ENCODE measurements around the gene BAIAP2L2.
"Not testable (repeated sequence)": the region's sequence is repeated elsewhere in the genome, so short reads cannot be mapped to it uniquely, and the experiment has no call there.

The BAIAP2L2 gene

GRCh38 chr22:38127869-38128268 is 17.4 kb upstream of the BAIAP2L2 start:
- no peak for DNase-seq

- no peak for DNase-seq
Measured at GRCh38 chr22:38126928-38127668, 16.6 kb upstream of the BAIAP2L2 start.

GRCh38 chr22:38125751-38126201 is 15.3 kb upstream of the BAIAP2L2 start:
- peak in 14 of 56 donors; percentile 9 to 54 (median 29) for DNase-seq

GRCh38 chr22:38125038-38125610 is 14.6 kb upstream of the BAIAP2L2 start:
- no peak for DNase-seq

DNA sequence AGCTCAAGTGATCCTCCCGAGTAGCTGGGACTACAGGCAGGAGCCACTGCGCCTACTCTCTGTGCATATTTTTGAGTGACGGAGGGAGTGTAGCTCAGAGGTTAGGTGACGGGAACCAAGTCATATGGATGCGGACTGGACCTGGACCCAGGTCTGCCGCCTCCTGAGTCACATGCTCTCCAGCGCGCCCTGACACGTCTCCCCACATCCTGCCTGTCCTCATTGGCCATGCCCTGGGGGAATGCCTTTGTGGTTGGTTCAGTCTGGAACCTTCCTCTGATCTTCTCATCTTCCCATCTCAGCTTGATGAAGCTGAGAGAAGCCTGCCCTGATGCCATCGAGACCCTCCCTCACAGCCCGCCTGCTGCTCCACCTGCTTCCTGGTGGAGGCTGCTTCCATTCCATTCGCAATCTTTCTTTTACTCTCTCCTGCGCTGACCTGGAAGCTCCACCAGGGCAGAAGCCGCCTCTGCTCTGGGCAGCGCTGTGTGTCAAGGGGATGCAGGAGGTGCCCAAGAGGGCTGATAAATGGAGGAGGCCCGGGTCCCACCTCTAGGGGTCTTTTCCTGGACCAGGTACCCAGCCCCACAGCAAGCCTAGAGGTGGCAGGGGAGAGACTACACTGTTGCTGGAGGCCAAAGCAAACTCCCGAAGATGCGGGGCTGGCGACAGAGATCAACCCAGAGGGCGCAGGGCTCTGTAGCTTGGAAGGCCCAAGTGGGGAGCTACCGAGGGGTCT is 13.9 kb upstream of the BAIAP2L2 start:
- DNase-seq = no peak

DNA sequence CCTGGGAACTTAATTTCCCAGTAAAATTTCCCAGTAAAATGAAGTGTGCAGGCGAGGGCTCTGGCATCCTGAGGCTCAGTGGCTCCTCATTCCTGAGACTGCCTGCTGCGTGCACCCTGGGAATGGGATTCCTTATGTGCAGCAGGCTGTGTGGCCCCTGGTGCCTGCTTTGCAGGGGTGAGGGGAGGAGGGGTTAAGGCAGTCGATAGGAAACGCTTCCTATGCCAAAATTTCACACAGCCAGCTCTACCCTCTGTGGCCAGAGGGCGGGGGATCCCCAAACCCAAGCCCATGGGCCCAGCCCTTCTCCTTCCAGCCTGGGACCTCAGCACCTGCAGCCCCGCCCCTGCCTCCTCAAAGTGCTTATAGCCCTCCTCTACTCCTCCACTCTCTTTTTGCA is 12.1 kb upstream of the BAIAP2L2 start:
- no peak for DNase-seq

DNA sequence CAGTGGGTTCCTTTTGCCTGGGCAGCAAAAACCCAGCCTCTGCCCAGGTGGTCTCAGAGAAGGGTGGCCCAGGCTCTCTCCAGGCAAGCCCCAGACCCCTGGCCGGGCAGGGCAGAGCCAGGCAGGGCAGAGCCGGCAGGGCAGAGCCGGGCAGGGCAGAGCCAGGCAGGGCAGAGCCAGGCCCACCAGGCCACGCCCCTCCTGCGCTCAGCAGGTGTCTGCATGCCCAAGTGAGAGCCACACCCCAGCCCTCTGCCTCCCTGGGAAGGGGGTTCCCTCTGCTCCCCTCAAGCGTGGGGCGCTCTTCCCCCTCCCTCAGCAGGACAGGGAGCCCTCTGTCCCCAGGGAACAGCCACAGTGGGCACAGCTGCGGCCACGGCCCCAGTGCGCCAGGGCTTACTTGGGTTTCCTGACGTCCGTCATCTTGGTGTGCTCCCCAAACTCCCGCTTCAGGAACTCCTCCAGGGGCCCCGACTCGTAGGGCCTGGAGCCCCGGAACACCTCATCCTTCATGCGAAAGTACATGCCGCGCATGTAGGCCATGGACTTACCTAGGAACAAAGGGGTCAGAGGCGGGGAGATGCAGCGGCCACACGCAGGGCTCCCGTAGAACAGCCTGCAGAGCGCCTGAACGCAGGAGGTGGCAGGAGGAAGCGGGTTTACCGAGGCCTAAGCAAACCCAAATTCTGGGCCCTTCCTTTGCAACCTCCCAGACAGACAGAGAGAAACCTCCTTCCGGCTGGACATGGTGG is 10.1 kb upstream of the BAIAP2L2 start:
- DNase-seq = no peak

DNA sequence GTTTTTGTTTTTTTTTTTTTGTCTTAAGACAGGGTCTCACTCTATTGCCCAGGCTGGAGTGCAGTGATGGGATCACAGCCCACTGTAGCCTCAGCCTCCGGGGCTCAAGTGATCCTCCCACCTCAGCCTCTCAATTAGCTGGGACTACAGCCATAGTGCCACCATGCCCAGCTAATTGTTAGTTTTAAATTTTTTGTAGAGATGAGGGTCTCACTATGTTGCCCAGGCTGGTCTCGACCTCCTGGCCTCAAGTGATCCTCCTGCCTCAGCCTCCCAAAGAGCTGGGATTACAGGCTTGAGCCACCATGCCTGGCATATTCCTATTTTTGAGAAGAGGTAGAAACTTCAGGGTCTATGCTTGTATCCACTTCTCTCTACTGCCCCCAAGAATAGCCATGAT is 8.3 kb upstream of the BAIAP2L2 start:
- not testable (repeated sequence) for DNase-seq

GRCh38 chr22:38118182-38118581 is 7.7 kb upstream of the BAIAP2L2 start:
- no peak for DNase-seq

GRCh38 chr22:38117556-38117955 is 7.1 kb upstream of the BAIAP2L2 start:
- DNase-seq = not testable (repeated sequence)

- DNase-seq = peak in 9 of 56 donors; percentile 7 to 30 (median 15)
Measured at GRCh38 chr22:38115423-38116205, 5.1 kb upstream of the BAIAP2L2 start.

DNA sequence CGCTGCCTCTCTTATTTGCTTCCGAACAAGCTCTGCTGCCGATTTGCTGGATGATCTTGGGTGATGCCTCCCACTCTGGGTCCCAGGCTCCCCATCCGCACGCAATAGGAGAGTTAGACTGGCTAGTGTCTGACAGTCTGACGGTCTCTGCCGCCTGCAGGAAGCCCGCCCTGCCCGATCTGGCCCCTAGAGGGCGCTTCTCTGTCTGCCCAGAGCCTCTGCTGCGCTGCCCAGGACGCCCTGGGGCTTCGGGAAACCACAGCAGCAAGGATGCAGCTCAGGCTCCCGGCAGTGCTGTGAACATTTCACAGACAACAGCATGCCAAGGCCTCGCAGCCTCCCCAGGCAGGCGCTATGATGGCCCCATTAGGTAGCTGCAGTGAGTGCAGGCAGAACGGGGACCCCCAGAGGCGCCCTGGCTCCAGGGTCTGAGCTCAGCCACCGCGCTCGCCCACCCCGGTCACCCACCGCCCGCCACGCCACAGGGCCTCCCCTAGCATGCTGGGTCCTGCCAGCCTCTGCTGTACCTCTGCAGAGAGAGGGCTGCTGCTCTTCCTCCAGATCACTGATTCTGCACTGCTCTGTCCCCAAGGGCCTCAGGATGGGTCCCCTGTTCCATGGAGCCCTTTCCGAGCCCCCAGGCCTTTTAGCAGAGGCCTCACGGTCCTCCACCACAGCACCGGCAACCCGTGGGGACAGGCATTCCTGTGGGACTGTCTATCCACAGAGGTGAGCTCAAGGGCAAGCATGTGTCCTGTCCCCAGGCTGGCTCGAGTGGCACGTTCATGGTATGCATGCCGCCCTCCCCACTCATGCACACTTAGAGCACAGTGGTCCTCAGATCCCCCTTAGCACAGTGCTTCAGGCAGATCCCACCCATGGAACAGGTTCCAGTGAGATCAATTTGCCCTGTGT is 4.3 kb upstream of the BAIAP2L2 start:
- peak in 54 of 56 donors; percentile 22 to 93 (median 66) for DNase-seq

- no peak for DNase-seq
Measured at GRCh38 chr22:38112381-38112780, 1.9 kb upstream of the BAIAP2L2 start.

- no peak for DNase-seq
Measured at GRCh38 chr22:38111925-38112355, 1.5 kb upstream of the BAIAP2L2 start.

DNA sequence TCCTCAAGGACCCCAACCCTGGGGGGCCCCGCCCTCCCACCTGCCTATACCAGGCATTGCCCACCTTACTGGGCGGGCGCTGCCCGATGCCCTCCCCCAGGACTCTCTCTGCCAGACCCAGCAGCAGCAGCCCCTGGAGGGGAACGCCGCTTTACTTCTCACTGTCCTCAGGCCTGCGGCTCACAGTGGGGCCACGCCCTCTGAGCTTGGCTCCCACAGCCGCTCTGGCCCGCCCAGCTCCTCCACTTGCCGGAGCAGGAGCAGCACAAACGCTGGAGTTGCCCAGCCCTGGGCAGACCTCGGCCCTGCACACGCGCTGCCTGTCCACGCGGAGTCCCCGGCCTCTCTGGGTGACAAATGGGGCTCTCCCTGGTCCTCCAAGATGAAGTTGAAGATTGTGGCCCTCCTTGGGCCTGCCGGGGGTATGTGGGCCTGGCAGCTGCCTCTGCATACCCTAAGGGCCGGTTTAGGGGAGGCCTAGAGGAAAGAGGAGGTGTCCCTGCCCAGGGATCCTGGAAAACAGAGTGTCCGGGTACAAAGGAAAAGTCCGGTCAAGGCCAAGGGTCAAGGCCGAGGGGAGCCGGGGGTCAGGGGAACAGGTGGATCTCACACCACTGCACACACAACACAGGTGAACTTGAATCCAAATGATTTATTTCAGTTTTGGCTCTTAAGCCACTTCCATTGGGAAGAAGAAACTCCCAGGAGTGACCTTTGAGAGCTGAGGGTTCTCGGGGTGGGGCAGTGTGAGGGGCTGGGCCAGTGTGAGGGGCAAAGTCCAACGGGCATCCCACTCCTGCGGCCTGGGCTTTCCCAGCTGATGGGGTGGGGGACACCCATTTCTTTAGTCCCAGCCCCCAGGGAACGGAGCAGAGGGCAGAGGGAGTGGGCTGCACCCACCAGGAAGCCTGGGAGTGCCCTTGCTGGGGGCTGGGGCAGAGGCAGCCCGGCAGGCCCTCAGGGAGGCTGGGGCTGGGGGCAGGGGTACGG is 674 bp upstream of the BAIAP2L2 start:
- no peak for DNase-seq

- DNase-seq = no peak
Measured at GRCh38 chr22:38109371-38110001, 998 bp downstream of the BAIAP2L2 start.

DNA sequence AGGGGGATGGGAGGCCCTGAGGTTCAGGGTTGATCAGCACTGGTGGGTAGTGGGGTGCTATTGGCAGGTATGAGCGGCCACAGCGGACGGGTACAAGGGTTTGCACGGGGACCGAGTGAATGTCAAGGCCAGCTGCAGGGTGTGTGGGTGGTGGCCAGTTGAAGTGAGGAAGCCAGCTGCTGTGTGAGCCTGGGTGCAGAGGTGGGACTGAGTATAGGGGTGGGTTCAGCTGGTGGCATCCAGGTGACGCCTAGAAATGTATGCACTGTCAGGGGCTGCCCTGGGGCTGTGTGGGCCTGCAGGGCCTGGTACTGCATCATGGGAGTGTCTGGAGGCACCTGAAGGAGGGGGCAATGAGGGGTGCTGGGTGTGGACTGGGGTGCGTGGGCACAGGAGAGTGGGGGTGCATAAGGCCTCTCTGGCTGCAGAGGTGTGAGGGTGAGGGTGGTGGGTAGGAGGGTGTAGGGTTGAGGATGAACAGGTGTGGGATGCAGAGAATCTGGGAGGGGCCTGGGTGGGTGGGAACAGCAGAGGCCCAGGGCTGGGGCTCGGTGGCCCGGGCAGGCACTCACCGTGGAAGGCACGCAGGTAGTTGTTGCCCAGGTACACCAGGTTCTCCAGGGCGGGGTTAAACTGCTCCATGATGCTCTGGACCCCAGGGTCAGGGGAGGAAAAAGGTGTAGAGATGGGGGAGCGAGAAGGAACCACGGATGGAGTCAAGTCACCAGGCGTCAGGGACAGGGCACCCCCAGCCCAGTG is 1.7 kb downstream of the BAIAP2L2 start:
- DNase-seq = no peak

Data from amygdala (tissue), 56 donors.